DND-41 (cell line): ENCODE results near the gene KRT81.

Experiments used
- ATAC-seq: fragments of 200-7000 bp; cut with Tn5 transposase; 3 replicates; pipeline ENCODE4 v1.9.1; 2021; ENCODE audit warnings: low read depth; ENCODE audit not compliant: insufficient read depth
- DNase-seq: peaks from one replicate; pipeline ENCODE4 v3.0.0-alpha.2; 2020
- H2AFZ ChIP-seq: 2 replicates; pipeline ENCODE4 v1.6.0; 2012; ENCODE audit warnings: low read depth, low read length
- H3K27ac ChIP-seq: 2 replicates; pipeline ENCODE4 v1.5.1; 2012; ENCODE audit warnings: low read length, inconsistent platforms
- H3K27me3 ChIP-seq: fragments of 200-600 bp; sonication (generic); 2 replicates; pipeline ENCODE4 v1.6.0; 2012; ENCODE audit warnings: low read length, mild to moderate bottlenecking, inconsistent platforms; ENCODE audit not compliant: insufficient read depth, poor library complexity
- H3K36me3 ChIP-seq: 2 replicates; pipeline ENCODE4 v1.5.1; 2012; ENCODE audit warnings: low read length, inconsistent platforms; ENCODE audit not compliant: insufficient read depth
- H3K4me1 ChIP-seq: 2 replicates; pipeline ENCODE4 v1.5.1; 2012; ENCODE audit warnings: mild to moderate bottlenecking, low read length; ENCODE audit not compliant: insufficient read depth
- H3K4me2 ChIP-seq: 2 replicates; pipeline ENCODE4 v1.6.0; 2012; ENCODE audit warnings: mild to moderate bottlenecking, moderate library complexity, low read length, inconsistent platforms; ENCODE audit not compliant: insufficient read depth
- H3K4me3 ChIP-seq, 2 experiments: fragments of 200-600 bp in 1 of 2; shearing (Covaris generic) in 1 of 2; 2 replicates each; pipeline ENCODE4 v1.5.1; 2012 to 2016; ENCODE audit warnings: inconsistent platforms in 2 of 2, low read length in 2 of 2, mild to moderate bottlenecking in 2 of 2, low read depth in 1 of 2, moderate library complexity in 1 of 2
- H3K79me2 ChIP-seq: 2 replicates; pipeline ENCODE4 v1.6.0; 2012; ENCODE audit warnings: low read length, inconsistent platforms; ENCODE audit not compliant: insufficient read depth
- H3K9ac ChIP-seq: 2 replicates; pipeline ENCODE4 v1.6.0; 2012; ENCODE audit warnings: low read depth, mild to moderate bottlenecking, inconsistent platforms, low read length, moderate library complexity
- H3K9me3 ChIP-seq: 2 replicates; pipeline ENCODE4 v1.5.1; 2012; ENCODE audit warnings: low read length, moderate library complexity, mild to moderate bottlenecking, inconsistent platforms; ENCODE audit not compliant: insufficient read depth, severe bottlenecking
- H4K20me1 ChIP-seq: 2 replicates; pipeline ENCODE4 v1.6.0; 2012; ENCODE audit warnings: low read length; ENCODE audit not compliant: insufficient read depth
- EZH2 ChIP-seq: IDR thresholded peaks from 3 replicates; pipeline ENCODE4 v1.6.1; 2012; ENCODE audit warnings: borderline replicate concordance, low read depth, mild to moderate bottlenecking, moderate library complexity, low read length, inconsistent platforms; ENCODE audit not compliant: severe bottlenecking
- TF ChIP-seq, protein P1 (sequence below): IDR thresholded peaks from 2 replicates; pipeline ENCODE4 v1.5.1; 2012; ENCODE audit warnings: borderline replicate concordance, low read length, moderate library complexity, mild to moderate bottlenecking; ENCODE audit not compliant: poor library complexity, severe bottlenecking; ENCODE audit errors: extremely low read depth

KRT81 gene

DNA sequence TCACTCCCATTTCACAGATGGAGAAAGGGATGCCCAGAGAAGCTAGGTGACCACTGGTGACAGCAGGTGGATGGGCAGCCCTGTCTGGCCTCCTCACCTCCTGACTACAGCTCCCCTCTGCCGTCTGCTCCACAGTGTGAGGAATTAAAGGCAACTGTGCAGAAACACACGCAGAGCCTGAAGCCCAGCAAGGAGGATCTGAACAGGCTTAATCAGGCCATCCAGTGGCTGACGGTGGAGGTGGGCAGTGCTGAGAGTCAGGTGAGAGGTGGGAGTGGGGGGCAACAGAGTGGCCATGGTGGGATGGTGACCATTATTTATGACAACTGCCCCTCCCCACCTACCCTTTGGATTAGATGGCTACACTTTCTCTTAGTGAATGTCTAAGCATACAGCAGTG, 15.6 kb downstream of the KRT81 start:
- H3K4me2 ChIP-seq: no peak overlapping the region
- no peaks in the 10 kb centered on the region for H3K36me3 ChIP-seq
- DNase-seq (no peak), ATAC-seq (no peak)
- no peak overlapping the region for H3K4me3 ChIP-seq
- no peaks in the 10 kb centered on the region for H3K79me2 ChIP-seq
- peaks cover 18% of the 10 kb centered on the region for H3K27me3 ChIP-seq
- no peaks in the 10 kb centered on the region for H3K9me3 ChIP-seq
- TF ChIP-seq EZH2: no peak
- TF ChIP-seq, protein P1, sequence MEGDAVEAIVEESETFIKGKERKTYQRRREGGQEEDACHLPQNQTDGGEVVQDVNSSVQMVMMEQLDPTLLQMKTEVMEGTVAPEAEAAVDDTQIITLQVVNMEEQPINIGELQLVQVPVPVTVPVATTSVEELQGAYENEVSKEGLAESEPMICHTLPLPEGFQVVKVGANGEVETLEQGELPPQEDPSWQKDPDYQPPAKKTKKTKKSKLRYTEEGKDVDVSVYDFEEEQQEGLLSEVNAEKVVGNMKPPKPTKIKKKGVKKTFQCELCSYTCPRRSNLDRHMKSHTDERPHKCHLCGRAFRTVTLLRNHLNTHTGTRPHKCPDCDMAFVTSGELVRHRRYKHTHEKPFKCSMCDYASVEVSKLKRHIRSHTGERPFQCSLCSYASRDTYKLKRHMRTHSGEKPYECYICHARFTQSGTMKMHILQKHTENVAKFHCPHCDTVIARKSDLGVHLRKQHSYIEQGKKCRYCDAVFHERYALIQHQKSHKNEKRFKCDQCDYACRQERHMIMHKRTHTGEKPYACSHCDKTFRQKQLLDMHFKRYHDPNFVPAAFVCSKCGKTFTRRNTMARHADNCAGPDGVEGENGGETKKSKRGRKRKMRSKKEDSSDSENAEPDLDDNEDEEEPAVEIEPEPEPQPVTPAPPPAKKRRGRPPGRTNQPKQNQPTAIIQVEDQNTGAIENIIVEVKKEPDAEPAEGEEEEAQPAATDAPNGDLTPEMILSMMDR: no peak
- peaks cover 3% of the 10 kb centered on the region; the same call in 1 of the 2 replicates for H3K4me1 ChIP-seq
- peaks cover 4% of the 10 kb centered on the region; the same call in 1 of the 2 replicates for H4K20me1 ChIP-seq
- no peak overlapping the region for H2AFZ ChIP-seq
- H3K27ac ChIP-seq: no peak overlapping the region
- H3K9ac ChIP-seq: no peak overlapping the region

GRCh38 chr12:52274521-52275120, 16.7 kb downstream of the KRT81 start, which contains the start of gene KRT86:
Gene KRT86, plus strand, starts transcription at chr12:52274645. Its CDS starts 27,272 bp downstream, at chr12:52301917.
- no peak within 1 kb of the TSS for H3K4me3 ChIP-seq
- H3K36me3 ChIP-seq: no peaks in the 10 kb centered on the region
- peaks cover 3% of the 10 kb centered on the region; the same call in 1 of the 2 replicates for H3K4me1 ChIP-seq
- H3K27me3 ChIP-seq: peaks cover 18% of the 10 kb centered on the region
- TF ChIP-seq, protein P1: no peak
- no peak for TF ChIP-seq EZH2
- H3K4me2 ChIP-seq: no peak within 1 kb of the TSS
- no peaks in the 10 kb centered on the region for H3K79me2 ChIP-seq
- no peak for ATAC-seq
- no peaks in the 10 kb centered on the region for H3K9me3 ChIP-seq
- H4K20me1 ChIP-seq: peaks cover 4% of the 10 kb centered on the region; the same call in 1 of the 2 replicates
- H2AFZ ChIP-seq: no peak within 1 kb of the TSS
- H3K27ac ChIP-seq: no peak within 1 kb of the TSS
- DNase-seq: no peak
- H3K9ac ChIP-seq: no peak within 1 kb of the TSS

DNA sequence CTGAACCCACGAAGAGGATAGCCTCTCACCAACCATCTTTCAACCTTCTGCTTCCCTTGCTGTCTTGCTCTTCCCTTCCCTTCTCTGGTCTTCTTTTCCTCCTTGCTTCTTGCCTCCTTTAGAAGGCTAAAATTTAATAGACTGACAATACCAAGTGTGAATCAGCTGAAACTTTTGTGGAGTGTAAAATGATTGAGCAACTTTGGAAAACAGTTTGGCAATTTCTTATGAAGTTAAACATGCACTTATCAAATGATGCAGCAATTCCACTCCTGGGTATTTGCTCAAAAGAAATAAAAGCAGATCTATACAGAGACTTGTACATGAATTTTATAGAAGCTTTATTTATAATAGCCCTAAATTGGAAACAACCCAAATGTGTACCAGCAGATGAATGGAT, 20.2 kb downstream of the KRT81 start:
- no peak for ATAC-seq
- no peaks in the 10 kb centered on the region for H3K79me2 ChIP-seq
- no peaks in the 10 kb centered on the region for H3K4me1 ChIP-seq
- H3K9ac ChIP-seq: no peak overlapping the region
- H3K27me3 ChIP-seq: peaks cover 12% of the 10 kb centered on the region
- peaks cover 4% of the 10 kb centered on the region; the same call in 1 of the 2 replicates for H4K20me1 ChIP-seq
- H2AFZ ChIP-seq: no peak overlapping the region
- no peak overlapping the region for H3K27ac ChIP-seq
- no peaks in the 10 kb centered on the region for H3K9me3 ChIP-seq
- DNase-seq: no peak
- TF ChIP-seq EZH2: no peak
- TF ChIP-seq, protein P1: no peak
- H3K4me2 ChIP-seq: no peak overlapping the region
- no peak overlapping the region for H3K4me3 ChIP-seq
- no peaks in the 10 kb centered on the region for H3K36me3 ChIP-seq
